EH (cell line): ENCODE results near the gene DMBT1.
"Not testable (repeated sequence)": the region's sequence is repeated elsewhere in the genome, so short reads cannot be mapped to it uniquely, and the experiment has no call there.

Experiments used
- DNase-seq: peaks from one replicate; pipeline ENCODE4 v3.0.0-alpha.2; 2015; ENCODE audit warnings: low read depth

The DMBT1 gene

DNA sequence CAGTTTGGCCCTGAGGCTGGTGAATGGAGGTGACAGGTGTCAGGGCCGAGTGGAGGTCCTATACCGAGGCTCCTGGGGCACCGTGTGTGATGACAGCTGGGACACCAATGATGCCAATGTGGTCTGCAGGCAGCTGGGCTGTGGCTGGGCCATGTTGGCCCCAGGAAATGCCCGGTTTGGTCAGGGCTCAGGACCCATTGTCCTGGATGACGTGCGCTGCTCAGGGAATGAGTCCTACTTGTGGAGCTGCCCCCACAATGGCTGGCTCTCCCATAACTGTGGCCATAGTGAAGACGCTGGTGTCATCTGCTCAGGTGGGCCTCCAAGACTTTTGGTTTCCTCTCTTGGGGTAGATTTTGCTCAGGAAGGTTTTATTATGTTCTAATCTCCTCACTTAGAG, 25.5 kb downstream of the DMBT1 start:
- DNase-seq, result not testable (repeated sequence)

GRCh38 chr10:122587098-122587760, 26.7 kb downstream of the DMBT1 start:
- DNase-seq, result no peak

DNA sequence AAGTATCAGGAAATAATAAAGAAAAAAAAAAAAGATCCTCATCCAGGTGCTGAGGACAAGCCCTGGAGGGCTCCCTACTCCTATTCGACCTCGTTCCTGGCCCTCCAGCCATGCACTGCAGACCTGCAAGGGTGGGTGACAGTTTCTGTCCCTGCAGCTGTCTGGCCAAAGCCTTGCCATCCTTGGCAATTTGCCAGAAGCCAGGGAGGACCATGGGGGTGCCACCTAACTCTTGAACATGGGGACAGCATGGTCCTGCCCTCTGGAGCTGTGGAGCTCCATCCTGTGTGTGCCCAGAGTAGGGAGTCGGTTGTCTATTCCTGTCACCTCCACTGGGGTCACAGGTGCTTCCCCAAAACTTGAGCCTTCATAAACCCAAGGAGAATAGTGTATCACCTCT, 27.8 kb downstream of the DMBT1 start:
- DNase-seq, result no peak

- no peak for DNase-seq
Measured at GRCh38 chr10:122590153-122590552, 29.6 kb downstream of the DMBT1 start.

DNA sequence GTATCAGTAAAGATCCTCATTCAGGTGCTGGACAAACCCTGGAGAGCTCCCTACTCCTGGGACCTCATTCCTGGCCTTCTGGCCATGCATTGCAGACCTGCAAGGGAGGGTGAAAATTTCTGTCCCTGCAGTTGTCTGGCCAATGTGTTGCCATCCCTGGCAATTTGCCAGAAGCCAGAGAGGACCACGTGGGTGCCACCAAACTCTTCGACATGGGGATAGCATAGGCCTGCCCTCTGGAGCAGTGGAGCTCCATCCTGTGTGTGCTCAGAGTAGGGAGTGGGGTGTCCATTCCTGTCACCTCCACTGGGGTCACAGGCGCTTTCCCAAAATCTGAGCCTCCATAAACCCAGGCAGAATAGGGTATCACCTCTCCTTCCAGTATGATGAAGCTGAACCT, 31.2 kb downstream of the DMBT1 start:
- no peak for DNase-seq

- DNase-seq, result no peak
Measured at GRCh38 chr10:122592161-122592560, 31.6 kb downstream of the DMBT1 start.

GRCh38 chr10:122617476-122618270, 57.1 kb downstream of the DMBT1 start:
- no peak for DNase-seq

- DNase-seq, result no peak
Measured at GRCh38 chr10:122618461-122619165, 58.1 kb downstream of the DMBT1 start.

GRCh38 chr10:122620961-122621360, 60.4 kb downstream of the DMBT1 start:
- not testable (repeated sequence) for DNase-seq

DNA sequence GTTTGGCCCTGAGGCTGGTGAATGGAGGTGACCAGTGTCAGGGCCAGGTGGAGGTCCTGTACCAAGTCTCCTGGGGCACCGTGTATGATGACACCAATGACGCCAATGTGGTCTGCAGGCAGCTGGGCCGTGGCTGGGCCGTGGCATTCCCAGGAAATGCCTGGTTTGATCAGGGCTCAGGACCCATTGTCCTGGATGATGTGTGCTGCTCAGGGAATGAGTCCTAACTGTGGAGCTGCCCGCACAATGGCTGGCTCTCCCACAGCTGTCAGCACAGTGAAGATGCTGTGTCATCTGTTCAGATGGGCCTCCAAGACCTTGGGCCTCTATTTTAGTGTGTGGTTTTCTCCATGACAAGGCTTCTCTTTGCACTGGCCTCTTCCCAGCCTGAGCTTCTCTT, 64.0 kb downstream of the DMBT1 start:
- no peak for DNase-seq

DNA sequence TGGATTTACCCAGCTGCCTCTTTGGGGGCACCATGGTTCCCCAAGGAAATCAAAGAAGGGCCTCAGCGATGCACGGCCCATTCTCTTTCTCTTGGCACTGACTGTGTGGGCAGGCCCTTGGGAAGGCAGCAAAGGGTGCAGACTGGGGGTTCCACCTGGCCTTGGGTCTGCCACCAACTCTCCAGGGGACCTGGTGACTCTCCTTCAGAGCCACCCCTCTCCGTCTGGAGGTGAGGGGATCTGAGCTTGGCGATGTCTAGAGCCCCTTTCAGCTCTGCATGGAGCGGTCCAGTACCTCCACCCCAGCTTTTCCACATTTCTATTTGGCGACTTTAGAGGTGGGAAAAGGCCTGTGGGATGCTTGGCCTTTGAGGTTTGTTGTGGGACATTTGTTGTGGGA, 70.0 kb downstream of the DMBT1 start:
- no peak for DNase-seq

DNA sequence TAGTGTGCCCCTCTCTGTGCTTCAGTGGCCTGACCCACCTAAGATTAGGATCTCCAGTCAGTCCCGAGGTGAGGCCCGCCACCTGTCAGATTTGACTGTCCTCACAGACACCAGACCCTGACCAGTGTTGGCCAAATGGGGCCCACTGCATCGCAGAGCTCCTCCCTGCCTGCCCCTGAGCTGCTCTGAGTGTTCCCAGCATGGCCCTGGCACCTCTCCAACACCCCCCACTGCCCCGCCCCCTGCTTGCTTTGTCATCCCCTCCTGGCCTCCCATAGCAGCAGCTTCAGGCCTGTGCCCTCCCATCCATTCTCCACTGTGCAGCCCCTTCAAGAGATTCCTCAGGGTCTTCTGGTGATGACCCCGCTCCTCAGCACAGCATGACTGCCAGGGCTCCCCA, 71.5 kb downstream of the DMBT1 start:
- no peak for DNase-seq

GRCh38 chr10:122632576-122632975, 72.0 kb downstream of the DMBT1 start:
- DNase-seq, result no peak

DNA sequence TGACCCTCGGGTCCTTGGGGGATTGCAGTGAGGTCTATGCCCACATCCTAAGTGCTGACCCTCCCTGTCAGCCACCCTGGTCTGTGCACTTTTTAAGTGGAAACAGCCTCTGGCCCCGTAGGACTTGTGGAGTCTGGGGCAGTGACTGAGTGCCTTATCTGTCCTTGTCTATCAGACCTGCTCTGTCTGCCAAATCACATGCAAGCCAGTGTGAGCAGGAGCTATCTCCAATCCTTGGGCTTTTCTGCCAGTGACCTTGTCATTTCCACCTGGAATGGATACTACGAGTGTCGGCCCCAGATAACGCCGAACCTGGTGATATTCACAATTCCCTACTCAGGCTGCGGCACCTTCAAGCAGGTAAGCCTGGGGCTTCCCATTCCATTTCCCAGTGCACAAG, 76.4 kb downstream of the DMBT1 start:
- DNase-seq, result no peak

DNA sequence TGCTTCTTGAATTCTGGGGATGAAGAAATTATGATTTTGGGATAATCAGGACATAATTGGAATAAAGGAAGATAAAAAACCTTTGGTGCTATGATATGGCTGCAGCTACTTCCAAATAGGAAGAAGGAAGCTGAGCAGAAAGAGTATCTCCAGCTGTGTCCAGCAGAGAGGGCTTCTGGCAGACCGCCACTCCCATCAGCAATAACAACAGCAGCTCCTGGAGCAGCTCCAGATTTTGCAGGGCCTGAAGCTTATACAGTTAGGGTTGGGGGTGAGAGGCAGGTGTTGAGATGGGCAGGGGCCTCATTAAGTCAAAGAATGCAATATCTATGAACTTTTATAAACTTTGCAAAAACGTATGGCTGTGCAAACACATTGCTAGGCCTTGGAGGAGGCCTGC, 76.8 kb downstream of the DMBT1 start:
- no peak for DNase-seq

DNA sequence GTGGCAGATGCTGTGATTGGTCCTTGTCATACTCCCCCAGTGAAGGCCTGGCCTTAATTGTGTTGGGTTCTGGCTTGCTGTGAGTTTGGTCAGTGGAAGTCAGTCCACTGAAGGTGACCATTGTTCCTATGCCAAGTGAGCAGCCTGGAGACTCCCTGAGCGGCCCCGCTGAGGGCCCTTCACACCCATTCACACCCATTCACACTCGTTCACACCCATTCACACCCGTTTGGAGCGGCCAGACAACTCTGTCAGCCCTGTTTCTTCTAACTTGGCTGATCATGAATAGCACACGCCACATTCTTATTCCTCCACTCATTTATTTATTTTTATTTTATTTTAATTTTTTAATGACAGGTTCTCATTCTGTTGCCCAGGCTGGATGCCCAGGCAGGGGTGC, 77.6 kb downstream of the DMBT1 start:
- no peak for DNase-seq

GRCh38 chr10:122639801-122640200, 79.2 kb downstream of the DMBT1 start:
- no peak for DNase-seq

DNA sequence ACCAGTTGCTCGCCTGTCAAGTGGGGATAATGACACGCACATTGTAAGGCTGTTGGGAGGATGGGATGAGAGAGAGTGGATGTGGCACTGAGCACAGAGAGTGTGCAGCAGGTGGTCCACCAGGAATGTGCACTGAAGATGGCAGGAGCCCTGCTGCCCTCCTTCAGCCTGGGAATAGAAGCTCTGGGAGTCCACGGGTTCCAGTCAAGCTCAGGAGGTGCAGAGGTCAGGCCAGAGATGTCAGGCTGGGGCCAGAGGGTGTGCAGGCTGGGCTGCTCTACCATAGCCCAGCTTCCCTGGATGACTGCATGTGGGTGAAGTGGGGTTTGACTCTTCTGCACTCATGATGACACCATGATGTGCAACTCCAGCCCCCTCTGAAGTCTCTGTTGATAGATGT, 80.4 kb downstream of the DMBT1 start:
- DNase-seq, result no peak

GRCh38 chr10:122642726-122643605, 82.4 kb downstream of the DMBT1 start:
- no peak for DNase-seq

DNA sequence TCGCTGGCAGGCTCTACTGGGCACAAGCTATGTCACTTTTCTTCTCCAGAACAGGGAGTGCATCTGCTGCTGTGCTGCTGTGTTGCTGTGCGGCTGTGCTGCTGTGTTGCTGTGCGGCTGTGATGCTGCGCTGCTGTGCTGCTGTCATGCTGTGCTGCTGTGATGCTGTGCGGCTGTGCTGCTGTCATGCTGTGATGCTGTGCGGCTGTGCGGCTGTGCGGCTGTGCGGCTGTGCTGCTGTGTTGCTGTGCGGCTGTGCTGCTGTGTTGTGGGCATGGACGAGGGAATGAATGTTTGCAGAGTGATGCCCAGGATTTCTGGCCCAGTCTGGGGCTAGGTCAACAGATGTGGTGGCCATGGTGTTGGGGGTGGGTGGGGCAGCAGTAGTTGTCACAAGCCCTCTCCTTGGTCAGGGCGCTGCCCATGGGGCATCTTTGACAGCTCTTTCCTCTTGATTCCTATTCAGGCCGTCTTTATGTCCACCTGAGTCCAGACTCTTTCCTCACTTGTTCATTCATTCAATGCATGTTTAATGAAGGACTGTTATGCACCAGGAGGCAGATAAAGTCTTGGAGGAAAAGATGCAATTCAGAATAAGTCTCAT, 83.5 kb downstream of the DMBT1 start:
- DNase-seq, result no peak

DNA sequence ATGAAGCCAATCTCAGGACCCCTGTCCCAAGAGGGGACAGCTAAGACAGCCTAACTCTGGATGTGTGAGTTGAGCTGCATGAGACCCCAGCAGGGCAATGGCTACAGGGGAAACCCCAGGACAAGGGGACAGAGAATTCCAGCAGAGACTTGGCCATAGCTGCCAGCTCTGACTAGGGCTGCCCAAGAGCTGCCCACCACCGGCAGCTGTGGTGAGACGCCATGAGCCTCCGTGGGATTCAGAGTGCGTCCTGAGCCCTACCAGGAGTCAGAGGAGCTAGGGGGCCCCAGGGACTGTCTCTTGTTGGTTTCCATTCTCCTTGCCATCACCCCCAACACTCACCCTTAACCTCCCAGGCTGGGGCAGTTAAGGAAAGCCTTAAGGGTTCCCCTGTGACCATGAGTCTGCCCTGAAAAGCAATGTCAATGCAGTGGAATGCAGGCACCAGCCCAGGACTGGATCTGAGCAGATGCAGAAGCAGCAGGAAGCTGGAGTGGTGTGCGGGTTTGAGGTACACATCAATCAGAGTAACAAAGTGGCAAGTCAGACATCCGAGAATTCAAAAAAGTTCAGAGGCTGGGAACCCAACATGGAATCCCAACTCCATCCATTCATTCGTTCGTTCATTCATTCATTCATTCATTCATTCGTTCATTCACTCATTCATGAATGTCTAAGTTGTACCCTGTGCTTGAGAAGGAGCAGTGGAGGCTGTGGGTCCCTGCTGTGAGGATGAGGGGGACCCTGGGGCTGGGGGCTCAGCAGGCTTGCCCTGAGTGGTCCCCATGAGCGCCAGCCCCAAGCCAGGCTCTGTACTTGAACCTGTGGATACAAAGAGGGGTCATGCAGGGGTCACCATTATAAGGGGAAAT, 86.2 kb downstream of the DMBT1 start:
- no peak for DNase-seq
